Keratinocyte (primary cell): ENCODE results near the gene RAB3IL1. TPM values are rescaled to one million over a fixed set of nuclear protein-coding genes. Genes with fewer than 3 reads are reported as not detected.
A peak's percentile ranks its signal among the peaks of the same experiment; 100 is the strongest.

Experiments used
- DNase-seq: peaks from one replicate; pipeline ENCODE4 v3.0.0-alpha.2; 2011; ENCODE audit warnings: low read depth, missing footprints, low spot score
- FAIRE-seq: peaks from 2 replicates; lab custom pipeline; 2011; peaks lifted over from hg19 to GRCh38; lab: Jason Lieb, UNC
- H2AFZ ChIP-seq: 2 replicates; pipeline ENCODE4 v1.6.0; 2012; ENCODE audit warnings: low read length, control low read depth, inconsistent platforms; ENCODE audit not compliant: control insufficient read depth
- H3K27ac ChIP-seq: 2 replicates; pipeline ENCODE4 v1.5.1; 2011; ENCODE audit warnings: low read length; ENCODE audit not compliant: control insufficient read depth, insufficient read depth
- H3K27me3 ChIP-seq: 3 replicates; pipeline ENCODE4 v1.6.0; 2011; ENCODE audit warnings: low read length; ENCODE audit not compliant: control insufficient read depth, insufficient read depth; ENCODE audit errors: extremely low read depth
- H3K36me3 ChIP-seq, 2 experiments: 2 replicates in 1 of 2; 3 replicates in 1 of 2; pipeline ENCODE4 v1.5.1; 2011; ENCODE audit warnings: low read length in 2 of 2, mild to moderate bottlenecking in 1 of 2; ENCODE audit not compliant: control insufficient read depth in 2 of 2, insufficient read depth in 2 of 2; ENCODE audit errors: extremely low read depth in 1 of 2
- H3K4me1 ChIP-seq: 3 replicates; pipeline ENCODE4 v1.5.1; 2011; ENCODE audit warnings: low read length; ENCODE audit not compliant: control insufficient read depth, insufficient read depth; ENCODE audit errors: extremely low read depth
- H3K4me2 ChIP-seq: 3 replicates; pipeline ENCODE4 v1.6.0; 2011; ENCODE audit warnings: low read depth, low read length; ENCODE audit not compliant: control insufficient read depth, insufficient read depth; ENCODE audit errors: extremely low read depth
- H3K4me3 ChIP-seq, 3 experiments: fragments of 200-600 bp in 1 of 3; sonication (generic) in 1 of 3; 2 replicates in 2 of 3; 3 replicates in 1 of 3; pipeline ENCODE4 v1.5.1; 2011 to 2016; ENCODE audit warnings: low read length in 3 of 3, mild to moderate bottlenecking in 3 of 3, control low read depth in 2 of 3, inconsistent platforms in 1 of 3, low read depth in 1 of 3, mixed read lengths in 1 of 3, mixed run types in 1 of 3, moderate library complexity in 1 of 3; ENCODE audit not compliant: control insufficient read depth in 2 of 3, insufficient read depth in 2 of 3; ENCODE audit errors: extremely low read depth in 1 of 3
- H3K79me2 ChIP-seq: 2 replicates; pipeline ENCODE4 v1.6.0; 2012; ENCODE audit warnings: low read length; ENCODE audit not compliant: control insufficient read depth, insufficient read depth
- H3K9ac ChIP-seq: 3 replicates; pipeline ENCODE4 v1.6.0; 2011; ENCODE audit warnings: low read length; ENCODE audit not compliant: control insufficient read depth, insufficient read depth; ENCODE audit errors: extremely low read depth
- H3K9me1 ChIP-seq: 3 replicates; pipeline ENCODE4 v1.6.0; 2011; ENCODE audit warnings: low read length; ENCODE audit not compliant: control insufficient read depth, insufficient read depth; ENCODE audit errors: extremely low read depth
- H3K9me3 ChIP-seq: 2 replicates; pipeline ENCODE4 v1.5.1; 2012; ENCODE audit warnings: low read depth, low read length; ENCODE audit not compliant: control insufficient read depth
- H4K20me1 ChIP-seq: 3 replicates; pipeline ENCODE4 v1.6.0; 2011; ENCODE audit warnings: low read length; ENCODE audit not compliant: control insufficient read depth, insufficient read depth; ENCODE audit errors: extremely low read depth
- CTCF ChIP-seq, 3 experiments: IDR thresholded peaks in 1 of 3; conservative IDR thresholded peaks in 1 of 3; optimal IDR thresholded peaks in 1 of 3; 2 replicates in 2 of 3; 3 replicates in 1 of 3; pipeline versions ENCODE3 to v1.5.1; 2011; ENCODE audit warnings: low read length in 3 of 3, mild to moderate bottlenecking in 3 of 3, moderate library complexity in 2 of 3, control low read depth in 1 of 3, inconsistent platforms in 1 of 3; ENCODE audit not compliant: insufficient read depth in 2 of 3; ENCODE audit errors: extremely low read depth in 1 of 3
- EZH2 ChIP-seq: IDR thresholded peaks from one replicate; pipeline ENCODE4 v1.6.1; 2012; ENCODE audit warnings: inconsistent platforms, mild to moderate bottlenecking, low read length, moderate library complexity
- dilution Hi-C: fragments of 300-500 bp; cut with MboI; formaldehyde crosslinking; loops from one replicate; pipeline ENCODE4 v1.7.0; 2020; ENCODE audit warnings: low sequenced_read_pairs; ENCODE audit not compliant: extremely low pct_ligation_motif_present
- polyA plus RNA-seq, 5 experiments: library from polyadenylated mRNA; depleted of rRNA in 3 of 5; stranded (reverse) in 3 of 5; stranded (forward) in 1 of 5; unstranded in 1 of 5; fragments of >200 nt; gene quantifications; 1 replicate in 1 of 5; 2 replicates in 3 of 5; 3 replicates in 1 of 5; pipeline versions ENCODE4 v1.2.1 to v1.2.3, GENCODE V29; 2011 to 2012; ENCODE audit warnings: missing spikeins in 2 of 5, low read depth in 1 of 5, low replicate concordance in 1 of 5

The RAB3IL1 gene
- polyA plus RNA-seq, 1 donor (not counting 4 experiments of a cell fraction or from before 2014, with no cell fraction given): 0.31 TPM

DNA sequence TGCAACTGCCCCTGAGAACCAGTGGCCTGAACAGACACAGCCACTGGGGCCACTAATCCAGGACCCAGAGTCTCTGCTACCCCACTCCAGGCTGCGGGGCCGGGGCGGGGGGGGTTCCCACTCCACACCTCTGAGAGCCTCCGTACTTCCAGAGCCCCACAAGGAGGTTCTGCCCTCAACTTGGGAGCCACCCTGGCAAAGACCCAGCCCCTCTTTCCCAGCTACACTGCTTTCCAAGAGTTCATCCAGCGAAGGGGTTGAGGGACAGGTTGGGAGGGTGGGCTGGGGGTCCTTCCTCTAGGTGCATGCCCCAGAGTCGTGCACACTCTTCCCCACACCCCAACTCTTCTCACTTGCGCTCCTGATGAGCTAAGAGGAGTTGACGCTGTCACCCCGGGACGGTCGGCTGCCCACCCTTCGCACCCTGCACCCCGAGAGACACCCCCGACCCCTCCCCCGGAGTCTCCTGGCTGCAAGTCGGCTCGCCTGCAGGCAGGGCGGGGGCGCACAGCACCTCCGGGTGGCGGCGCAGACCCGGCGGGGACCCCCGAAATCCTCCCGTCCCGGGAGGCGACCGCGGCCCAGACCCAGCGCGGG lies 531 bp downstream of the RAB3IL1 start:
- H3K9me1 ChIP-seq: no peaks in the 10 kb centered on the region
- DNase-seq (no peak), FAIRE-seq (no peak)
- H3K79me2 ChIP-seq: no peaks in the 10 kb centered on the region
- peaks cover 48% of the 10 kb centered on the region for H3K27me3 ChIP-seq
- TF ChIP-seq CTCF (optimal IDR thresholded peaks at IDR 0.05 in 1 of 3, IDR thresholded peaks at IDR 0.05 in 1 of 3, conservative IDR thresholded peaks at IDR 0.05 in 1 of 3; ENCODE audit: extremely low read depth in 1 of 3, insufficient read depth in 2 of 3, low read length in 3 of 3) (no peak), EZH2 (no peak)
- dilution Hi-C loops: loop anchor here (25.0 kb wide), 1 partner anchor 170 kb away; no protein-coding TSS in a partner anchor
- no peaks in the 10 kb centered on the region for H3K9me3 ChIP-seq
- no peak overlapping the region for H3K27ac ChIP-seq
- H3K36me3 ChIP-seq: no peaks in the 10 kb centered on the region
- H2AFZ ChIP-seq: no peak overlapping the region
- H3K4me1 ChIP-seq: no peaks in the 10 kb centered on the region
- peak overlapping the region; percentile 15 for H3K9ac ChIP-seq
- no peaks in the 10 kb centered on the region for H4K20me1 ChIP-seq
- H3K4me2 ChIP-seq: peak overlapping the region; percentile 87
- H3K4me3 ChIP-seq: peak overlapping the region; percentile 27 to 52 (median 38)

- no peak overlapping the region for H3K4me2 ChIP-seq
- TF ChIP-seq EZH2 (no peak), CTCF (optimal IDR thresholded peaks at IDR 0.05 in 1 of 3, IDR thresholded peaks at IDR 0.05 in 1 of 3, conservative IDR thresholded peaks at IDR 0.05 in 1 of 3; ENCODE audit: extremely low read depth in 1 of 3, insufficient read depth in 2 of 3, low read length in 3 of 3) (no peak)
- H3K27ac ChIP-seq: no peak overlapping the region
- H3K36me3 ChIP-seq: no peaks in the 10 kb centered on the region
- H3K4me1 ChIP-seq: no peaks in the 10 kb centered on the region
- H3K9ac ChIP-seq: no peak overlapping the region
- dilution Hi-C loops: loop anchor here (25.0 kb wide), 1 partner anchor 173 kb away; no protein-coding TSS in a partner anchor
- H3K4me3 ChIP-seq: no peak overlapping the region
- FAIRE-seq (no peak), DNase-seq (no peak)
- H3K9me1 ChIP-seq: no peaks in the 10 kb centered on the region
- H3K9me3 ChIP-seq: no peaks in the 10 kb centered on the region
- H3K27me3 ChIP-seq: peaks cover 36% of the 10 kb centered on the region
- H4K20me1 ChIP-seq: peaks cover 3% of the 10 kb centered on the region
- H3K79me2 ChIP-seq: no peaks in the 10 kb centered on the region
- no peak overlapping the region for H2AFZ ChIP-seq
Measured at GRCh38 chr11:61914471-61915171, 2.7 kb downstream of the RAB3IL1 start.
